ENCODE measurements around the gene EHMT1. TPM values are rescaled to one million over a fixed set of nuclear protein-coding genes. Genes with fewer than 3 reads are reported as not detected.
A peak's percentile ranks its signal among the peaks of the same experiment; 100 is the strongest.

Gene EHMT1
- total RNA-seq, 2 experiments from 2014 or later = 80.6 to 87.8 TPM

- Histone ChIP-seq H3K9me3 (ENCODE audit: control insufficient read depth in 1 of 2, insufficient read depth in 1 of 2, low read length in 2 of 2) (no peaks in the 10 kb centered on the region), H3K27ac (ENCODE audit: low read depth in 1 of 2, low read length in 2 of 2) (no peak overlapping the region), H3K27me3 (ENCODE audit: control insufficient read depth in 1 of 2, insufficient read depth in 2 of 2, low read length in 2 of 2) (no peaks in the 10 kb centered on the region), H3K36me3 (ENCODE audit: insufficient read depth, low read length) (peaks cover 40% of the 10 kb centered on the region), H3K4me1 (ENCODE audit: insufficient read depth, low read length) (peaks cover 6% of the 10 kb centered on the region), H3K4me3 (ENCODE audit: low read length) (no peak overlapping the region)
- TF ChIP-seq CTCF (IDR thresholded peaks at IDR 0.05) = no peak
- DNase-seq = no peak
- no peaks in the 10 kb centered on the region for H3K27me3 Mint-ChIP-seq
- peaks cover 17% of the 10 kb centered on the region for H3K4me1 Mint-ChIP-seq (ENCODE audit: low read depth)
- H3K36me3 Mint-ChIP-seq (ENCODE audit: low read depth) = peaks cover 80% of the 10 kb centered on the region
- no peaks in the 10 kb centered on the region for H3K9me3 Mint-ChIP-seq
- ChIA-PET CTCF (no interaction called here), POLR2A (no interaction called here)
- H3K27ac Mint-ChIP-seq = no peak overlapping the region
- no peak for ATAC-seq (ENCODE audit: poor library complexity)
- no peak overlapping the region for H3K4me3 Mint-ChIP-seq
- intact Hi-C loops (cut with DNase I, micrococcal nuclease) = no loop called here
Observed at GRCh38 chr9:137741330-137741729, 122.5 kb downstream of the EHMT1 start.

- H3K9me3 ChIP-seq (ENCODE audit: control insufficient read depth in 1 of 2, insufficient read depth in 1 of 2, low read length in 2 of 2) = no peaks in the 10 kb centered on the region
- peaks cover 6% of the 10 kb centered on the region for H3K4me1 ChIP-seq (ENCODE audit: insufficient read depth, low read length)
- no peak for TF ChIP-seq CTCF (IDR thresholded peaks at IDR 0.05)
- ChIA-PET CTCF (no interaction called here), POLR2A (no interaction called here)
- intact Hi-C loops (cut with DNase I, micrococcal nuclease) = no loop called here
- Mint-ChIP-seq H3K4me1 (ENCODE audit: low read depth) (peaks cover 20% of the 10 kb centered on the region), H3K36me3 (ENCODE audit: low read depth) (peaks cover 85% of the 10 kb centered on the region), H3K27me3 (no peaks in the 10 kb centered on the region), H3K4me3 (no peak overlapping the region), H3K27ac (peak overlapping the region; percentile 22), H3K9me3 (no peaks in the 10 kb centered on the region)
- no peaks in the 10 kb centered on the region for H3K27me3 ChIP-seq (ENCODE audit: control insufficient read depth in 1 of 2, insufficient read depth in 2 of 2, low read length in 2 of 2)
- ATAC-seq (ENCODE audit: poor library complexity) (no peak), DNase-seq (no peak)
- H3K27ac ChIP-seq (ENCODE audit: low read depth in 1 of 2, low read length in 2 of 2) = no peak overlapping the region
- H3K4me3 ChIP-seq (ENCODE audit: low read length) = no peak overlapping the region
- H3K36me3 ChIP-seq (ENCODE audit: insufficient read depth, low read length) = peaks cover 47% of the 10 kb centered on the region
Observed at GRCh38 chr9:137742698-137743097, 123.9 kb downstream of the EHMT1 start.

GRCh38 chr9:137743695-137744094 lies 124.9 kb downstream of the EHMT1 start:
- Mint-ChIP-seq H3K27ac (no peak overlapping the region), H3K4me3 (no peak overlapping the region), H3K36me3 (ENCODE audit: low read depth) (peaks cover 85% of the 10 kb centered on the region), H3K27me3 (no peaks in the 10 kb centered on the region), H3K9me3 (no peaks in the 10 kb centered on the region), H3K4me1 (ENCODE audit: low read depth) (peaks cover 20% of the 10 kb centered on the region)
- Histone ChIP-seq H3K4me1 (ENCODE audit: insufficient read depth, low read length) (peaks cover 6% of the 10 kb centered on the region), H3K4me3 (ENCODE audit: low read length) (no peak overlapping the region), H3K9me3 (ENCODE audit: control insufficient read depth in 1 of 2, insufficient read depth in 1 of 2, low read length in 2 of 2) (no peaks in the 10 kb centered on the region), H3K27me3 (ENCODE audit: control insufficient read depth in 1 of 2, insufficient read depth in 2 of 2, low read length in 2 of 2) (no peaks in the 10 kb centered on the region), H3K27ac (ENCODE audit: low read depth in 1 of 2, low read length in 2 of 2) (no peak overlapping the region), H3K36me3 (ENCODE audit: insufficient read depth, low read length) (peaks cover 53% of the 10 kb centered on the region)
- TF ChIP-seq CTCF (IDR thresholded peaks at IDR 0.05) = no peak
- POLR2A ChIA-PET = no interaction called here
- ATAC-seq (ENCODE audit: poor library complexity) (no peak), DNase-seq (no peak)
- CTCF ChIA-PET = no interaction called here
- intact Hi-C loops (cut with DNase I, micrococcal nuclease) = no loop called here

Data from CD4-positive, alpha-beta T cell (primary cell).